ENCODE results near the gene RBKS. TPM values are rescaled to one million over a fixed set of nuclear protein-coding genes. Genes with fewer than 3 reads are reported as not detected.

The RBKS gene
- total RNA-seq, 1 experiment from 2014 or later, result 3.3 TPM

GRCh38 chr2:27854229-27854862 is 35.8 kb downstream of the RBKS start:
- no peaks in the 10 kb centered on the region for H3K36me3 Mint-ChIP-seq (ENCODE audit: insufficient read depth, unreplicated experiment)
- intact Hi-C loops (cut with micrococcal nuclease; ENCODE audit: unreplicated experiment), result no loop called here
- BruUV-seq (replicated peaks), result no TSS peak
- no peak for TF ChIP-seq CTCF (IDR thresholded peaks at IDR 0.05; ENCODE audit: unreplicated experiment)
- CTCF ChIA-PET, result no interaction called here
- no peaks in the 10 kb centered on the region for H3K27me3 Mint-ChIP-seq (ENCODE audit: unreplicated experiment)
- H3K4me3 Mint-ChIP-seq (ENCODE audit: low read depth, unreplicated experiment), result no peak overlapping the region
- no peak for DNase-seq
- H3K9me3 Mint-ChIP-seq (ENCODE audit: low read depth, unreplicated experiment), result peaks cover 5% of the 10 kb centered on the region
- no peak overlapping the region for H3K27ac Mint-ChIP-seq (ENCODE audit: unreplicated experiment)
- peaks cover 28% of the 10 kb centered on the region for H3K4me1 Mint-ChIP-seq (ENCODE audit: low read depth, unreplicated experiment)

- no peaks in the 10 kb centered on the region for H3K36me3 Mint-ChIP-seq (ENCODE audit: insufficient read depth, unreplicated experiment)
- no peak overlapping the region for H3K4me3 Mint-ChIP-seq (ENCODE audit: low read depth, unreplicated experiment)
- H3K27ac Mint-ChIP-seq (ENCODE audit: unreplicated experiment), result no peak overlapping the region
- CTCF ChIA-PET, result no interaction called here
- H3K27me3 Mint-ChIP-seq (ENCODE audit: unreplicated experiment), result no peaks in the 10 kb centered on the region
- no peak for TF ChIP-seq CTCF (IDR thresholded peaks at IDR 0.05; ENCODE audit: unreplicated experiment)
- peaks cover 18% of the 10 kb centered on the region for H3K4me1 Mint-ChIP-seq (ENCODE audit: low read depth, unreplicated experiment)
- peaks cover 5% of the 10 kb centered on the region for H3K9me3 Mint-ChIP-seq (ENCODE audit: low read depth, unreplicated experiment)
- intact Hi-C loops (cut with micrococcal nuclease; ENCODE audit: unreplicated experiment), result no loop called here
- no TSS peak for BruUV-seq (replicated peaks)
- DNase-seq, result no peak
Measured at GRCh38 chr2:27852691-27853090, 37.5 kb downstream of the RBKS start.

- BruUV-seq (replicated peaks), result no TSS peak
- H3K4me3 Mint-ChIP-seq (ENCODE audit: low read depth, unreplicated experiment), result no peak overlapping the region
- no peak for DNase-seq
- H3K9me3 Mint-ChIP-seq (ENCODE audit: low read depth, unreplicated experiment), result peaks cover 2% of the 10 kb centered on the region
- TF ChIP-seq CTCF (IDR thresholded peaks at IDR 0.05; ENCODE audit: unreplicated experiment), result no peak
- intact Hi-C loops (cut with micrococcal nuclease; ENCODE audit: unreplicated experiment), result no loop called here
- CTCF ChIA-PET, result interaction anchor here (0.7 kb wide), 1 partner anchor 11 kb away, joined by 5 read pairs; no protein-coding TSS in a partner anchor
- H3K27ac Mint-ChIP-seq (ENCODE audit: unreplicated experiment), result no peak overlapping the region
- H3K27me3 Mint-ChIP-seq (ENCODE audit: unreplicated experiment), result no peaks in the 10 kb centered on the region
- H3K36me3 Mint-ChIP-seq (ENCODE audit: insufficient read depth, unreplicated experiment), result no peaks in the 10 kb centered on the region
- no peaks in the 10 kb centered on the region for H3K4me1 Mint-ChIP-seq (ENCODE audit: low read depth, unreplicated experiment)
Measured at GRCh38 chr2:27849558-27850205, 40.5 kb downstream of the RBKS start.

- intact Hi-C loops (cut with micrococcal nuclease; ENCODE audit: unreplicated experiment), result no loop called here
- no TSS peak for BruUV-seq (replicated peaks)
- DNase-seq, result no peak
- Mint-ChIP-seq H3K27ac (ENCODE audit: unreplicated experiment) (no peak overlapping the region), H3K27me3 (ENCODE audit: unreplicated experiment) (no peaks in the 10 kb centered on the region), H3K4me3 (ENCODE audit: low read depth, unreplicated experiment) (no peak overlapping the region), H3K36me3 (ENCODE audit: insufficient read depth, unreplicated experiment) (no peaks in the 10 kb centered on the region), H3K9me3 (ENCODE audit: low read depth, unreplicated experiment) (peaks cover 2% of the 10 kb centered on the region), H3K4me1 (ENCODE audit: low read depth, unreplicated experiment) (no peaks in the 10 kb centered on the region)
- no peak for TF ChIP-seq CTCF (IDR thresholded peaks at IDR 0.05; ENCODE audit: unreplicated experiment)
- CTCF ChIA-PET, result interaction anchor here (0.6 to 0.8 kb wide), 2 partner anchors 14 to 340 kb away, joined by 5 to 7 read pairs; no protein-coding TSS in a partner anchor
Measured at GRCh38 chr2:27847333-27847732, 42.9 kb downstream of the RBKS start.
